Ecto neural progenitor cell (in vitro differentiated cells): ENCODE measurements around the gene AP1S1.

Source experiments
- DNase-seq: peaks from one replicate; pipeline ENCODE4 v3.0.0-alpha.2; 2018; ENCODE audit warnings: low spot score

Gene AP1S1

DNA sequence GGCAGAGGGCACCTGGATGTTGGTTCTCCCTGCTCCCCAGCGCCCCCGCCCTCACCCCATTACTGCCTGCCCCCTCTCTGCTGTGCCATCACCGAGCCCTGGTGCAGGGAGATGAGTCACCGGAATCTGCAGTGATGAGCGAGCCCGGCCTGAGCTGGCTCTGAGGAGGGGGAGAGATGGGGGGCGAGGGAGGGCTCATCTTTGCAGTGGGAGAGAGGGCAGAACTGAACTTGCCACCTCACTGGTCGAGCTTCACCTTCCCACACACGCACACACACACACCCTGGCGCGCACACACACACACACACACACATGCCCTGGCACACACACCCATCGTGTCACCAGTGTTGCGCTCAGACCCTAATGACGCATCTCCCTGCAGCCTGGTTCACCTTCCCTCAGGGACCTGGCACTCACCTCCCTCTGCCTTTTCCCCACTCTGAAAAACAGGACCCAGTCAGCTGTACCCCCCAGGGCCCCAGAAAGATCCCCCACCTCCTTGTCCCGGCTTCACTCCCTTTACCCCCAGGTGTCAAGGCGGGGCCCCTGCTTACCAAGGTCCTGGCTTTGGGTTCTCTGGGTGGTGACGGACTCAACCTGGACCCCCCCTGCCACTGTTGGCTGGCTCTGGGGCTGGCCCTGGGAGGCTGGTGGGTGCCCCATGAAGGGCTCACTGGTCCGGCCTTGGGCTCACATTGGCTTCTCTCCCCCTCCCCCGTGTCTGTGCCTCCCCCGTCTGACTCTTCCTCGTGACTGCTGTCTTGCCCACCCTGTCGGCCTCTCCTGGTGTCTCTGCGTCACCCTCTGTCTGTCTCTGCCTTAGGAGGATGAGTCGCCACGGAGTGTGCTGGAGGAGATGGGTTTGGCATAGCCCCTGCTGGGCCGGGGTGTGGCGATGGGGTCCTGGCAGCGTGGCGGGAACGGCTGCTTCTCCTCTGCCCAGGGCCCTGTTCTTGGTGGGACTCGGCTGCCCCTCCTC, 5.7 kb downstream of the AP1S1 start:
- DNase-seq, result peak; percentile 43

DNA sequence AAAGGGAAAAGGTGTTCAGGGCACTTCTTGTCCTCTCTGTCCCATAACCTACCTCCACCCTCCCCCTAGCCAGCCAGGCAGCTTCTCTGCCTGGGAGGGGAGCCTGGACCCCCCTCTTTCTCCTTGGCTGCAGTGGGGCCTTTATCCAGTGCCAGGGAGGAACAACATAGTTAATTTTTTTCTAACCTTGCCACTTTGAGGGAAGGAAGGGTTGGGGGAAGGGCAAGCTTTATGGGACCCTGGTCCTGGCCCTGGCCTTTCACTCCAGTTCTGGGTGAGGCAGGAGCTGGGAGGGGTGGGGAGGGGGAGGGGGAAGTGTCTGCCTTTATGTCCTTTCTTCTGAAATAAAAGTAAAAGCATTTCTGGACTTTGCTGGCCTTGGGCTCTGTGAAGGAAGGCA, 6.6 kb downstream of the AP1S1 start:
- no peak for DNase-seq

DNA sequence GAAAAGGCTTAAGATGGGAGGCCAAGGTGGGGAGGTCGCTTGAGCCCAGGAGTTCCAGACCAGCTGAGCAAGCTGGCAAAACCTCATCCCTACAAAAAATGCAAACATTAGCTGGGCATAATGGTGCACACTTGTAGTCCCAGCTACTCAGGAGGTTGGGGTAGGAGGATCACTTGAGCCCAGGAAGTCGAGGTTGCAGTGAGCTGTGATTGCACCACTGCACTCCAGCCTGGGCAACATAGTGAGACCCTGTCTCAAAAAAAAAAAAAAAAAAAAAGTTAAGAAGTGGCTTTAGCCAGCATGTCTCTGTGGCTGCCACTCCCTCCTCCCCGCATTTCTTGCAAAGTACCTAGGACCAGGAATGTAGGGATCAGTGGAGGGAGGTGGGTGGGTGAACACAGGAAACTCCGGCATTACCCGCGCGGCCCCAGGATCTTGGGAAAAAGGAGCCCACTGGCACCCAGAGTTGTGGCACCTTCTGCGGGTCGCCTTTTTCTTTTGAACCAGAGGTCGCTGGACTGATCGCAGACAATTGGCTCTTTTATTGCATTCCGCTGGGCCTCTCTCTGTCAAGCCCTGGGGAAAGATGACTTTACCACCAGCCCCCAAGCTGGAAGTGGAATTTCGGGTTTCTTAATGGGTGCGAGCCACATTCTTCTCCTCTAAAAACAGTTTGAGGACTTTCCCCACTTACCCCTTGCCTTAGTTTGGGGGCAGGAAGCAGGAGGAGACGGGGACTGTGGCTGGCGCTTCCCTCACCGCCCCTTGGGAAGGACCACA, 7.6 kb downstream of the AP1S1 start:
- DNase-seq, result no peak

DNA sequence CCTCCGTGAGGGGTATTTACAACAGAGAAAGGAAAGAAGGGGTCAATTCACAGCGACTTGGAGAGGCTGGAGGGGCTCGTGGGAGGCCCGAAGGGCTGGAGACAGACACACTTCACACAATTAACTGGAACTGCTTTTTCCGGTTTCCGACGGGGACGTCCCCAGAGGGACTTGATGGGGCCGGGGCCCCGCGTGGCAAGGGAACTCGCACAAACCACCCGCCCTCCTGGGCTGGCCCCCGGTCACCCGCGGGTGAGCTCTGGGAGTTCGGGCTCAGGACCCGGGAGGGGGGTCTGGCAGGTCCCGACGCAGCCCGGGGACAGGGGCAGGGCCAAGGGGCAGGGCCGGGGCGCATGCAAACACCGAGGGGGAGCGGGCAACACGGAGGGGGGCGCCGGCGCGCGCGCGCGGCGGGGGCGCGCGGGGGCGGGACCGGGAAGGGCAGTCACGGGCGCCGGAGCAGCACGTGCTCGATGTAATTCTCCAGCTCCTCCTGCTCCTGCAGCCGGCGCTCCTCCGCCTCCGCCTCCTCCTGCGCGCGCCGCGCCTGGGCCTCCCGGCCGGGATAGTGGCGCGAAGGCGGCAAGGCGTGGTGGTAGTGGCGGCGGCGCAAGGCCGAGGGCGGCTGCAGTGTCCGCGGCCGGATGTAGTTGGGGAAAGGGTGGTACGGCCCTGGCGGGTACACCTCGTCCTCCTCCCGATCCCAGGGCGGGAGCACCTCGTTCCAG, 8.4 kb downstream of the AP1S1 start:
- DNase-seq, result peak; percentile 81

DNA sequence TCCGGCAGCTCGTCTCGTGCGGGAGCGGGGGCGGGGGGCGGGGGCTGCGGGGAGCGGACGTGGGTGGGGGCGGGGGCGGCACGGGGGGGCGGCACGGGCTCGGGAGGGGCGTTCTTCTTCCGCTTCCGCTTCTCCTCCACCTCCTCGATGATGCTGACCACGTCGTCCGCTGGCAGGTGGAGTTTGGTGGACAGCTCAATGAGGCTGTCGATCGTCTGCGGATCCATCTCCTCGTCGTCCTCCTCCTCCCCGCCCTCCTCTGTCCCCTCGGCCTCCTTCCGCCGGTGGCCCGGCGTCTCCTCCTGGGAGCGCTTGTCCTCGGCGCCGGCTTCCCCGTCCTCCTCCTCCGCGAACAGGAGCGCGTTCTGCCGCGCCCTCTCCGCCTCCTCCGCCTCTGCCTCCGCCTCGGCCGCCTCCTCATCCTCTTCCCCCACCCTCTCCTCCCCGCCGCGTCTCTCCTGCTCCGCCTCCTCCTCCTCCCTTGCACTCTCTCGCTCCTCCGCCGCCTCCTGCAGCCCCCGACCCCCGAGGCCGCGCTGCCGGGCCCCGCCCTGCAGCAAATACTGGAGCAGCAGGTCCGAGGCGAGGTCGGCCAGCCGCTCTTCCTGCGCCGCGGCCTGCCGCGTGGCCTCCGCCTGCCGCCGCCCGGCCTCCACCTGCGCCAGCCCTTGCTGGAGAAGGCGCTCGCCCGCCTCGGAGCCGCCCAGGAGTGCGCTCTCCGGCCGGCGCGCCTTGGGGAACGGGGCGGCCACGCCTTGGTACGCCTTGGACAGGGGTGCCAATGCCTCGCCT, 9.2 kb downstream of the AP1S1 start:
- DNase-seq, result peak; percentile 68

DNA sequence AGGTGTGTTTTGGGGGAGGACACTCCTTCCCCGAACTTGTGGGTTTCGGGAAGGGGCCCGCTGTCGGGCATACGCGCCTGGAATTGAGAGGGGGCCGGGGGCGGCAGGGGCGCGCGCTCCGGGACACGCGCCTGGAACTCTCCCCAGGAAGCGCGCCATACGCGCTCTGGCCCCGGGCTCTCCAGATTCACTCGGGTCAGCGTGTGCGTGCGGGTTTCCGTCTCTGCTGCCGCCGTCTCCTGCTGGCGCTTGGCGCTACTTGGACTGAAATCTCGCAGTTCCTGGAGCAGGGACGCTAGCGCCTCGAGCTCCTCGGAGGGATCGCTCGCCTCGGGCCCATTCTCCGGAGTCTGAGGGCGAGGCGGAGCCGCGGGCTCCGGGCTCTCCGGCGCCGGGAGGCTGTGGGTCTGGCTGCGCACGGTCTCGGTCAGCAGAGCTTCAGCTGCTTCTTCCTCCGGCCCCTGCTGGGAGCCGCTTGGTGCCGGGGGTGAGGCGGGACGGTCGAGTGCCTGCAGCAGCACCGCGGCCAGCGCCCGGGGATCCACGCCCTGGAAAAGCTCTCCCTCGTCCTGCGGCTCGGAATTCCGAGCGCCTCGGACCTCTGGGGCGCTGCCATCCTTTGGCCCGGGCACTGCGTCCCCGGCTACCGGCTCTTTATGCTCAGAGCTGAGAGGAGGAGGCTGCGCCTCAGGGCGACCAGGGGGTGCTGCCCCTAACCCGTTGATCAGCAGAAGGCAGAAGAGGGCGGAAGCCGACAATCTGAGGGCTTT, 10.0 kb downstream of the AP1S1 start:
- DNase-seq, result peak; percentile 82

DNA sequence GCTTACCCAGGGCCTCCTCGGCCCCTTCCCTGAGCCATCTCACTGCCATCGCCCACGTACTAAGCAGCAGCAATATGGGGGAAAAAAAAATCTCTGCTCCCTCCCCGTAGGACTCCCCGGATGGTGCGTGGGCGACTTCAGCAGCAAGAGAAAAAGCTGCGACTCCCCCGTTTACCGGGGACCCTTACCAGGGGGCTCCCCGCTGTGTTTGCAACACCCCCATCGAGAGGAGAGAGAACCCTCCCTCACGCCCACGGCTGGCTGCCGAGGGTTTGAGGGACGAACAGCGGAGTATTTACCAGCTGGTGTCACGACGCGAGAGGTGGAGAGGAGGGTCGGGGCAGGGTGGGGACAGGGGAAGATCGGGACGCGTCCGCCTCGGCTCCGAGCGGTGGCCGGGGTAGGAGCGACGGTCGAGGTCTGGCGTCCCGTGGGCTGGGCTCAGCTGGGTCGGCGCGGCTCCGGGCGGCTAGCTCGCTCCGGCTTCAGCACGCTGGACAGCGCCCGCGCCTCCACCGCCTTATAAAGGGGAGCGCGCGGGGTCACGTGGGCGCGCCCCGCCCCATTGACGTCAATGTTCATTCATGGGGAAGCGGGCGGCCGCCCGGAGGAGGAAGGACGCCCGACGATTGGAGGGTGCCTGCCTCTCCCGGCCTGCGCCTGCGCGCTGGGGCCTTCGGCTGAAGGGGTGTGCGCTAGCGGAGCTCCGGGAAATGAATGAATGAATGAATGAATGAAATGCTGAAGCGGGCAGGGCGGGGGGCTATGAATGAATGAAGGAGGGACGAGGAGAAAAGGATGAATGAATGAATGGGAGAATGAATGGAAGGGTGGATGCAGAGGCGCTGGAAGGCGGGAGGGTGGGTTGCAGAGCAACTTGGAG, 11.0 kb downstream of the AP1S1 start, which contains the start of gene VGF:
VGF (minus strand) TSS at position 495 of the 883 bp plus-strand sequence. CDS start 726 bp downstream, outside the sequence.
- peak; percentile 97 for DNase-seq

DNA sequence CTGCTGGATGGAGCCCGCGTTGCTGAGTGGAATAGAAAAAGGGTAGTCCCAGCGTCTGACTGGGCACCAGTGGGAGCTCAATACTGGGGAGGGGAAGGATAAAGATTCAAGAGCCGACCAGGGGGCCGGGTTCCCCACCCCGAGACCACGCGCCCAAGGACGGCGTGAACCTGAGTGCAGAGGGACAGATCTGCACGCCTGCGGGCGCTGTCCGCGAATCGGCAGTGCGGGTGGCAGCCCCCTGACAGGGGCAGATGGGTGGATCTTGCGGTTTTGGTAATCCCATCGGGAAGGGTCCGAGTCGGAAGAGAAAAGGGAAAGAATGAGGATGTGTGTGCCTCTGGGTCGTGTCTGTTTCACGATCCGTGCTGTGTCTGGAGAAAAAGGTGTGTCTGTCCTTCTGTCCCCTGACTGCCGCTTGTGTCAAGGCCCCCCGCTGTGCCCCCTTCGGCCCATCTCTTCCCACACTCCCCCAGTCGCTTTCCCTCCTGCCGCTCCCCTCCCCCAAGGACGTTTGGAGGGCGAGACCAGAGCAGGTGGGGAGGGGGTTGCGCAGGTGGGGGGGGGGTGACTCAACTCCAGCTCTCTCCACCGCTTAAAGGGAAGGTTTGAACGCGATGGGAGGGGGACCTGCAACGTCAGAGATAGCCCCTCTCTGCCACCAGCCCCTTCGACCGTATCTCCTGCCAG, 11.8 kb downstream of the AP1S1 start:
- no peak for DNase-seq

DNA sequence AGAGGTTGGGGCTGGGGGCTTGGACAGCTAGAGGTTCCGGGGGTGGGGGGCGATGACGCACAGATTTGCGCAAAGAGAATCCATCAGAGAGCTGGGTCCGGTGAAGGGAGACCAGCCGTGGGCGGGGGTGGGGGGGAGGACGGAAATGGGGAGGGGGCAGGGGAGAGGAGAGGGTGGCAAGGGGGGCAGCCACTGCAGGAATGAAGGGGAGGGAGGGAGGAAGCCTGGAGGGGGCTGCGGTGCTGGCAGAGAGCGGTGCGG, 12.3 kb downstream of the AP1S1 start:
- no peak for DNase-seq

DNA sequence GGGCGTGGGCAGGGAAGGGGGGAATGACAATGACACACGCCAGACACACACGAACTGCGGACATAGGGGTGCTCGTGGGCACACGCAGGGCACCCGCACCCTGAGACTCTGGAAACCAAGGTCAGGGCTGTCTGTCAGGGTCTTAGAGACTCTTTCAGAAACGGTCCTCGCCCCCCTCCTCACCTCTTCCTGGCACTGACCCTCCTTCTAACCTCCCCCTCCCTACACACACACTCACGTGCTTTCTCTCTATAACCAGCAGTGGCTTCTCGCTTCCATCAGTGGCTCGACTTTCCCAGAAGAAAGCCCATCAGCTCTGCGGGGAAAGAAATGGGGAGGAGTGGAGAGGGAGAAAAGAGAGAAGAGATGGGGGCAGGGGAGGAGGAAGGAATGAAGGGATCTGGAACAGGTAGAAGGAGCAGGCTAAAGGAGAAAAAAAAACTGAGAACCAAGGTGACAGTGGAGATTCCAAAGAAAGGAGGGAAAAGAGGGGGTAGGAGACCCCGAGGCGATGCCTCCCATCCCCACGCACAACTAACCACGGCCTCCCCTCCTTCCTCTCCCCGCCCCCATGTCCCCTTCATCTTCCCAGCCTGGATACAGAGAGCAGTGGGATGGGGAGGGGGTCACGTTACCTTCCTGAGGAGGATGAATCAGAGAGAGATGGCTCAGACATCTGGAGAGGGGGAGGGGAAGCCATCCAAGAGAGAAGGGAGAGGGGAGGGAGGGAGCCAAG, 12.8 kb downstream of the AP1S1 start:
- peak; percentile 56 for DNase-seq

DNA sequence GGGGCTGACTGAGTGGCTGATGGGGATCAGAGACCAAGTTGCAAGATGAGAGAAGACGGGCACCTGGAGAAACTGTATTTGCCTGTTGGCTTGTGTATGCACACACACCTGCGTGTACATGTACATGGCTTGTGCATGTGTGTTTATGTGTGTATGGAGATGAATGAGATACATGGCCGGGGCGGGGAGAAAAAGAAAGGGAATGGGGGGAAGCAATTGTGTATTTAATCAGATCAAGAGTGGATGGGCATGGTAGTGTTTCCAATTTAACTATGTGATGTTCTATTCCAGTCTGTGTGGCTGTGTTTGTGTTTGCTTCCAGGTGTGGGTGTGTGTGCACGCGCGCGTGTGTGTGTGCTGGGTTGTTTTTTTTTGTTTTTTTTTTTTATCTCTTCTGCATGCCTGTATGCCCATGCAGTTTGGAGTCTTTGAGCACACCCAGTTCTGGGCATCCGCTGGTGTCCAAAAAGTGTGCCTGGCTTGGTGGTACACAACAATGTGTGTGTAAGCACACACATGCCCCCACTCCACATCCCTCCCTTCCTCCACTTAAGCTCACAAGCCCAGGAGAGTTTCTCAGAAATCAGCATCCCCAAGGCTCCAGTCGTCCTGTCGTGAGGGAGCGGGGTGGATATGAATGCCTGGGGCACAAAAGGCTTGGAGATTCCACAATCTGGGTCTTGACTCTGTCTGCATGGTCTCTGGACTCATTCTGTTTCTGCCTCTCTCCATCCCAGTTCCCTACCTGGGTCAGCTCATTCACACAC, 13.6 kb downstream of the AP1S1 start:
- DNase-seq, result no peak

DNA sequence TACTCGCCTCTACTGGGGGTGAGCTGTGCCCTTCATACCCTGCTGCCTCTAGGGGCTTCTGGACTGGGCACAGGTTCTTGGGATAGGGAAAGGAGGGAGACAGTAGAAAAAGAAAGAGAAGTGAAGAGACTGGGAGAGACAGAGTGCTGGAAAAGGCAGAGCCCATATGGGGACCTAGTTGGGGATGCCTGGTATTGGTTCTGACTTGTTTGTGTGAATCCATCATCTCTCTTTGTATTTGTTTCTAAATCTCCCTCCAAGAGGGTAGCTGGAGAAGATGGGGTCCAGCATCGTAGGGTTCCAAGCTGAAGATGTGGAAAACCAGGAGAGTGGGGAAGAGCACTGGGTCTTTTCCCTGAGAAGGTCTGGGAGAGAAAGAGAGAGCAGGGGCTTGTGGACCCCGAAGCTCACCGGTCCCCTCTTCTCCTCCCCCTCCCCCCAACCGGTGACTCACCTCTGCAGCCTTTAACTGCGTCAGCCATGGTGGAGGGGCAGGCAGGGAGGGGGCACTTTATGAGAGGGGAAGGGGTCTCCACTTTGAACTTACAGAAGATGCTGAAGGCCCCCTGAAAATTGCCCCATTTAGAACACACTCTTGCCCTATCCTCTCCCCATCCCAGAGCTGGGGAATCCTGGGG, 14.3 kb downstream of the AP1S1 start:
- no peak for DNase-seq

DNA sequence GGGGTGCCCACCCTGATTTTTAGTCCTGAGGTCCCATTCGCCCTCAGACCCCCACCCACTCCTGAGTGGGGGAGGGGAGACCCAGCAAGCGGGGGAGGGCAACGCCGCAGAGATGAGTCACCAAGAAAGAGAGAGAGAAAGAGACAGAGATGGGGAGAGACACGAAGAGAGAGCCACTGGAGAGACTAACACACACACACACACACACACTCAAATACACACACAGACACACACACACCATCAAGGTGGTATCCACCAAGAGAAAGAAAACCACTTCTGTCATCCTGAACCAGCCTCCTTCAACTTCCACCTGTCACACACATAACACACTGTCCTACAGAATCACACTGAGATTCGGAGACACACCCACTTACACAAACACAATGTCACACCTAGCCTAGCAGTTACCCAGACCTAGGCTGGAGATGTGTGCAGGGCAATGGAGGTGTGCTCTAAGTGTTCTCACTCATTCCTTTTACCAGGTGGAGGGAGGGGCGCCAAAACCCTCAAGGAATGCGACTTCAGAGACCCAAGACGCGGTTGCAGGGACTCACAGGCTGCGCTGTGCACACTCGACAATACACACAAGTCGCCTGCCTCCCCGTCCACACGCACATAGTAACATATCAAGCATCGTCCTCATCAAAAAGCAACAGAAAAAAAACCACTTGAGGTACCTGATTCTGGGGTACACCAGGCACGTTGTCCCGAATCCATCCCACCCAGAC, 15.0 kb downstream of the AP1S1 start:
- DNase-seq, result no peak

DNA sequence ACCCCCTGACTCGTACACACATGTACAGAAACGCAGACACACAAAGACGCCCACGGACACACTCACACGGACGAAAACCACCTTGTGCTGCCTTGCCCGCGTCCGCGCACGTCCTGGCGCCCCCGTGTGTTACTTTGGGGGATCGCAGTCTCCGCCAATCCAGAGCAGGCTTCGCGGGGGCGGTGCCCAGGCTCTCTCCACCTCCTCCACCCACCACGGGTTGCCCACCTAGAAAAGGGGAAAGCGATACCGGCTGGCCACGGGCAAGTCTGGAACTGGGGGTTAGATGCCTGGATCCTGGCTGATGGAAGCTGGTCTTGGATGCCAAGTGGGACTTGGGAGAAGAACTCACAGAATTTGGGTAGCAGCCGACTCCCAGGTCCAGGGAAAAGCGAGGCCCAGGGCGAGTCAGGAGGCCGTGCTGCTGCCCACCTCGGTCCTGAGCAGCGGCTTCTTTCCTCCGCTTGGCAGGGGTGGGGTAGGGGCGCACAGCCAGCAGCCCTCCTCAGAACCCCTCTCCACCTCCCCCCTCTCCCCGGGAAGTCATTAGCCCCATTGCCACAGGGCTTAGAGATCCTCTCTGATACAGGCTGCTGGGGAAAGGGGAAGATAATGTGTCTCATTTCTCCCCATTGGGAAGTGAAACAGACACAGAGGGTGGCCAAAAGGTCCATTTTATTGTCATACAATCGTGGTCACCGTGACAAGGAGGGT, 15.7 kb downstream of the AP1S1 start:
- peak; percentile 90 for DNase-seq

DNA sequence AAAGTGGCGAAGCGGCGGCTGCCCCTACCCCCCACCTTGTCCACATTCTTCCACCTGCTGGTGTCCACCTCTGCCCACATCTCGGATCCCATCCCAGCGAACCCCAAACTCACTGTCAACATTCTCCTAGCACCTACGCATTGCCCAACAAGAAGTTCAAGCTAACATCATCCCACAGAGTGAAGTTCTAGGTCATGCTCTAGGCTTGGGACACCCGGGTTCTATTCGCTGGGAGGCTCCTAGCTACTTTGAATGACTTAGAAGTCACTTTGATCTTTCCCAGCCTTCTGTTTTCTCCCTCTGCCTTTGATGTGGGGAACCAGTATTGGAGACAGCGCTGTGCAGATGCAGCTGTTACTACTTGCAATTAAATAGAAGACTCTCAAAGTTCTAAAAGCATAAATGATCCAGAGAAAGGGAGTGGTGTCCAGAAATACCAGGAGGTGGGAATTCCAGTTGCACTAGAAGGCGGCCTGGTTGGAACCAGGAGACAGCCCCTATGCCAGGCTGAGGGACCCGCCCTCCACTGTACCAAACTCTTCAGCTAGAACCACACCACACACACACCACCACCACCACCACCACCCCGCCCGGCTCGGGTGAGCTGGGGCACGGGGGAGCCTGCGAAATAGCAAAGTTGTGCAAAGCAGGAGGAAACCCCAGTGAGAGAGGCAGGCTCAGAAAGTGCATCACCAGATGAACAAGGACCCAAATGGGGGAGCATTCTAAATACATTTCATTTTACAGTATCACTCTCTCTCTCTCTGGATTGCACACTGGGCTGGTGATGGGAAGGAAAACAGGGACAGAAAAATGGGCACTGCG, 16.6 kb downstream of the AP1S1 start:
- DNase-seq, result no peak
